Mesendoderm (in vitro differentiated cells): Measurements from ENCODE around the gene R3HDM2.

Experiments used
- DNase-seq: peaks from one replicate; pipeline ENCODE4 v3.0.0; 2013
- H2AK5ac ChIP-seq: 2 replicates; pipeline ENCODE4 v1.6.1; 2013; ENCODE audit warnings: low read length, inconsistent platforms
- H2BK120ac ChIP-seq: 2 replicates; pipeline ENCODE4 v1.6.1; 2013; ENCODE audit warnings: low read depth, mild to moderate bottlenecking, low read length, moderate library complexity, mixed read lengths
- H2BK15ac ChIP-seq: replicated peaks from 2 replicates; pipeline ENCODE4 v1.6.1; 2013; ENCODE audit warnings: low read depth, mild to moderate bottlenecking, moderate library complexity
- H2BK5ac ChIP-seq: 2 replicates; pipeline ENCODE4 v1.6.1; 2013; ENCODE audit warnings: low read length, inconsistent platforms
- H3K18ac ChIP-seq: 2 replicates; pipeline ENCODE4 v1.6.1; 2013; ENCODE audit warnings: mild to moderate bottlenecking, low read length, mixed read lengths
- H3K23ac ChIP-seq: one replicate; pipeline ENCODE4 v1.6.1; 2013; ENCODE audit warnings: low read length
- H3K27ac ChIP-seq: 2 replicates; pipeline ENCODE4 v1.5.1; 2013; ENCODE audit warnings: low read depth, mild to moderate bottlenecking, inconsistent platforms, low read length, moderate library complexity
- H3K27me3 ChIP-seq: 2 replicates; pipeline ENCODE4 v1.6.1; 2013; ENCODE audit warnings: low read length, control low read depth, mild to moderate bottlenecking, inconsistent platforms; ENCODE audit not compliant: insufficient read depth, poor library complexity
- H3K36me3 ChIP-seq: 2 replicates; pipeline ENCODE4 v1.6.1; 2013; ENCODE audit warnings: low read length, inconsistent platforms; ENCODE audit not compliant: control insufficient read depth, insufficient read depth
- H3K4ac ChIP-seq: one replicate; pipeline ENCODE4 v1.6.1; 2013; ENCODE audit warnings: low read depth, mild to moderate bottlenecking, low read length, moderate library complexity
- H3K4me1 ChIP-seq: 2 replicates; pipeline ENCODE4 v1.6.1; 2013; ENCODE audit warnings: low read depth, low read length, inconsistent platforms; ENCODE audit not compliant: control insufficient read depth
- H3K4me2 ChIP-seq: 2 replicates; pipeline ENCODE4 v1.6.1; 2013; ENCODE audit warnings: low read length
- H3K4me3 ChIP-seq: 2 replicates; pipeline ENCODE4 v1.5.1; 2013; ENCODE audit warnings: mild to moderate bottlenecking, low read length
- H3K56ac ChIP-seq: one replicate; pipeline ENCODE4 v1.6.1; 2013; ENCODE audit warnings: low read length
- H3K79me1 ChIP-seq: 2 replicates; pipeline ENCODE4 v1.6.1; 2013; ENCODE audit warnings: low read length, inconsistent platforms
- H3K79me2 ChIP-seq: 2 replicates; pipeline ENCODE4 v1.6.1; 2013; ENCODE audit warnings: mild to moderate bottlenecking, low read length; ENCODE audit not compliant: control insufficient read depth, insufficient read depth
- H3K9ac ChIP-seq: 2 replicates; pipeline ENCODE4 v1.6.1; 2013; ENCODE audit warnings: low read length, inconsistent platforms
- H4K5ac ChIP-seq: one replicate; pipeline ENCODE4 v1.6.1; 2013; ENCODE audit warnings: low read length
- H4K8ac ChIP-seq: one replicate; pipeline ENCODE4 v1.6.1; 2013; ENCODE audit warnings: low read depth, mild to moderate bottlenecking, control low read depth, low read length, moderate library complexity
- WGBS: extraction: QIAGEN DNeasy Blood & Tissue Kit; methylation state at CpG from one replicate; pipeline ENCODE4 v1.1.7; 2013; ENCODE audit warnings: low lambda C conversion rate, missing lambda C conversion rate; ENCODE audit not compliant: insufficient coverage; ENCODE audit errors: extremely low coverage; 5-methylcytosine and 5-hydroxymethylcytosine counted together

The R3HDM2 gene

GRCh38 chr12:57377103-57377840, 53.6 kb downstream of the R3HDM2 start:
- Histone ChIP-seq H3K4me3 (no peak overlapping the region), H3K4me1 (peaks cover 2% of the 10 kb centered on the region), H3K27ac (peak overlapping the region; percentile 48), H2BK120ac (no peak overlapping the region), H2AK5ac (no peak overlapping the region), H2BK15ac (no peak overlapping the region), H3K4ac (no peak overlapping the region), H2BK5ac (no peak overlapping the region), H3K56ac (no peak overlapping the region), H4K5ac (no peak overlapping the region), H3K79me1 (no peaks in the 10 kb centered on the region), H3K23ac (no peak overlapping the region), H4K8ac (no peak overlapping the region), H3K27me3 (no peaks in the 10 kb centered on the region), H3K9ac (no peak overlapping the region), H3K36me3 (no peaks in the 10 kb centered on the region), H3K18ac (no peak overlapping the region), H3K4me2 (no peak overlapping the region), H3K79me2 (no peaks in the 10 kb centered on the region)
- no CpG with 5 or more reads among the region's 3 CpGs for WGBS
- DNase-seq: peak; percentile 81

- no peak overlapping the region for H3K23ac ChIP-seq
- WGBS: no CpG with 5 or more reads among the region's 4 CpGs
- no peak overlapping the region for H2BK120ac ChIP-seq
- H3K79me1 ChIP-seq: no peaks in the 10 kb centered on the region
- no peak overlapping the region for H3K4me3 ChIP-seq
- no peak overlapping the region for H3K4me2 ChIP-seq
- no peaks in the 10 kb centered on the region for H3K79me2 ChIP-seq
- no peak for DNase-seq
- H3K27ac ChIP-seq: no peak overlapping the region
- H3K4me1 ChIP-seq: peaks cover 5% of the 10 kb centered on the region
- no peak overlapping the region for H4K8ac ChIP-seq
- no peak overlapping the region for H4K5ac ChIP-seq
- no peak overlapping the region for H2BK5ac ChIP-seq
- H3K36me3 ChIP-seq: no peaks in the 10 kb centered on the region
- H3K27me3 ChIP-seq: no peaks in the 10 kb centered on the region
- no peak overlapping the region for H2BK15ac ChIP-seq
- no peak overlapping the region for H2AK5ac ChIP-seq
- H3K56ac ChIP-seq: no peak overlapping the region
- H3K18ac ChIP-seq: no peak overlapping the region
- H3K9ac ChIP-seq: no peak overlapping the region
- H3K4ac ChIP-seq: no peak overlapping the region
These were observed 58.6 kb downstream of the R3HDM2 start for GRCh38 chr12:57372233-57372632.

GRCh38 chr12:57370696-57371095, 60.1 kb downstream of the R3HDM2 start:
- no peak overlapping the region for H3K4me3 ChIP-seq
- peaks cover 4% of the 10 kb centered on the region for H3K4me1 ChIP-seq
- no peak overlapping the region for H2AK5ac ChIP-seq
- H3K79me2 ChIP-seq: no peaks in the 10 kb centered on the region
- no peak for DNase-seq
- no peak overlapping the region for H3K23ac ChIP-seq
- H3K9ac ChIP-seq: no peak overlapping the region
- no peaks in the 10 kb centered on the region for H3K79me1 ChIP-seq
- H3K4ac ChIP-seq: no peak overlapping the region
- no peak overlapping the region for H4K5ac ChIP-seq
- no peak overlapping the region for H2BK5ac ChIP-seq
- WGBS: no CpG with 5 or more reads among the region's 1 CpG
- H3K27ac ChIP-seq: no peak overlapping the region
- no peaks in the 10 kb centered on the region for H3K36me3 ChIP-seq
- H3K56ac ChIP-seq: no peak overlapping the region
- no peak overlapping the region for H4K8ac ChIP-seq
- H2BK120ac ChIP-seq: no peak overlapping the region
- H3K4me2 ChIP-seq: no peak overlapping the region
- no peaks in the 10 kb centered on the region for H3K27me3 ChIP-seq
- H3K18ac ChIP-seq: no peak overlapping the region
- H2BK15ac ChIP-seq: no peak overlapping the region

- WGBS: no CpG with 5 or more reads among the region's 11 CpGs
- Histone ChIP-seq H2BK5ac (no peak overlapping the region), H3K4ac (no peak overlapping the region), H4K8ac (no peak overlapping the region), H3K27me3 (no peaks in the 10 kb centered on the region), H4K5ac (no peak overlapping the region), H3K23ac (no peak overlapping the region), H3K27ac (no peak overlapping the region), H2AK5ac (no peak overlapping the region), H3K18ac (no peak overlapping the region), H3K36me3 (no peaks in the 10 kb centered on the region), H3K4me3 (no peak overlapping the region), H2BK120ac (no peak overlapping the region), H3K9ac (no peak overlapping the region), H3K79me2 (no peaks in the 10 kb centered on the region), H3K56ac (no peak overlapping the region), H3K79me1 (no peaks in the 10 kb centered on the region), H3K4me2 (no peak overlapping the region), H3K4me1 (peaks cover 4% of the 10 kb centered on the region), H2BK15ac (no peak overlapping the region)
- DNase-seq: no peak
These were observed 60.8 kb downstream of the R3HDM2 start for GRCh38 chr12:57370072-57370471.

- H3K79me1 ChIP-seq: no peaks in the 10 kb centered on the region
- H3K56ac ChIP-seq: no peak overlapping the region
- H3K23ac ChIP-seq: no peak overlapping the region
- no peak overlapping the region for H2BK120ac ChIP-seq
- DNase-seq: no peak
- H3K4me3 ChIP-seq: no peak overlapping the region
- no peak overlapping the region for H4K8ac ChIP-seq
- no peaks in the 10 kb centered on the region for H3K27me3 ChIP-seq
- H2AK5ac ChIP-seq: no peak overlapping the region
- H3K4me1 ChIP-seq: peaks cover 4% of the 10 kb centered on the region
- no peaks in the 10 kb centered on the region for H3K79me2 ChIP-seq
- no peak overlapping the region for H4K5ac ChIP-seq
- H3K9ac ChIP-seq: no peak overlapping the region
- no peak overlapping the region for H2BK15ac ChIP-seq
- H3K27ac ChIP-seq: no peak overlapping the region
- H3K4ac ChIP-seq: no peak overlapping the region
- H3K18ac ChIP-seq: no peak overlapping the region
- H3K4me2 ChIP-seq: no peak overlapping the region
- no peak overlapping the region for H2BK5ac ChIP-seq
- H3K36me3 ChIP-seq: no peaks in the 10 kb centered on the region
- WGBS: no CpG with 5 or more reads among the region's 3 CpGs
These were observed 61.6 kb downstream of the R3HDM2 start for GRCh38 chr12:57369202-57369601.
